Psoas muscle (tissue), 8 donors: ENCODE data around the gene ZNF554. TPM values are rescaled to one million over a fixed set of nuclear protein-coding genes. Genes with fewer than 3 reads are reported as not detected.

Experiments used
- ATAC-seq, 4 donors: fragments of 200-7000 bp; cut with Tn5 transposase; one replicate each; pipeline ENCODE4 v1.9.1; 2020; ENCODE audit warnings: moderate library complexity in 3 of 4, mild to moderate bottlenecking in 2 of 4
- DNase-seq, 2 donors: peaks; one replicate each; pipeline ENCODE4 v3.0.0-alpha.2; 2020
- H3K27ac ChIP-seq: fragments of 200-600 bp; one replicate; pipeline ENCODE4 v1.8.0; 2022
- H3K27me3 ChIP-seq, 3 donors: fragments of 200-600 bp in 1 of 3; one replicate each; pipeline versions ENCODE4 v1.6.1 to v1.8.0; 2013 to 2022; ENCODE audit warnings: low read length in 2 of 3, mild to moderate bottlenecking in 2 of 3, moderate library complexity in 1 of 3; ENCODE audit not compliant: insufficient read depth in 3 of 3
- H3K36me3 ChIP-seq, 2 donors: fragments of 200-600 bp in 1 of 2; one replicate each; pipeline versions ENCODE4 v1.6.1 to v1.8.0; 2013 to 2022; ENCODE audit warnings: low read depth in 1 of 2, mild to moderate bottlenecking in 1 of 2, moderate library complexity in 1 of 2; ENCODE audit not compliant: insufficient read depth in 1 of 2
- H3K4me1 ChIP-seq: fragments of 200-600 bp; one replicate; pipeline ENCODE4 v1.8.0; 2022
- H3K4me3 ChIP-seq: fragments of 200-600 bp; one replicate; pipeline ENCODE4 v1.8.0; 2022; ENCODE audit warnings: mild to moderate bottlenecking
- H3K9me3 ChIP-seq: fragments of 200-600 bp; one replicate; pipeline ENCODE4 v1.8.0; 2022
- CTCF ChIP-seq: fragments of 200-600 bp; IDR thresholded peaks from one replicate; pipeline ENCODE4 v1.8.0; 2022; ENCODE audit warnings: antibody characterized with exemption
- WGBS, 3 donors: extraction: QIAGEN DNeasy Blood & Tissue Kit; methylation state at CpG; one replicate each; pipeline versions ENCODE4 v1.1.6 to v1.1.7; 2013; 5-methylcytosine and 5-hydroxymethylcytosine counted together
- intact Hi-C, 2 donors: fragments of 100-400 bp; cut with DNase I; formaldehyde crosslinking; loops; one replicate each; pipeline versions ENCODE4 v1.11.0 to v1.14.2; 2022
- polyA plus RNA-seq, 3 donors: library from polyadenylated mRNA; stranded (reverse); fragments of 200-250 nt; gene quantifications; one replicate each; pipeline ENCODE4 v1.2.3, GENCODE V29; 2013
- total RNA-seq, 4 donors: library from RNA; stranded (reverse); fragmentation: NEBNext Ultra II Directional in 2 of 4; extraction: Animal tissue kit (Norgen Biotek cat#: 25700) in 2 of 4; gene quantifications; one replicate each; pipeline versions ENCODE4 v1.2.1 to v1.2.4, GENCODE V29; 2021 to 2023
- donor health status: healthy with polysubstance abuse.
- donor health status: DM: no; HTN: no; CAD: no; lungs with moderate emphysema.
- donor health status: Bipolar disorder and iron deficiency.
- donor health status: healthy.
- donor health status: DM: yes; HTN: yes; CAD: no.
- donor health status: DM: no; HTN: no; CAD: no.
- donor health status: DM: no; HTN: no; CAD: no.
- donor health status: DM: yes; HTN: yes; CAD: no.

The ZNF554 gene
- total and polyA plus RNA-seq, 7 donors: 1.8 to 6.5 (median 4.0) TPM

GRCh38 chr19:2850256-2850925 lies 30.7 kb downstream of the ZNF554 start:
- Histone ChIP-seq H3K27me3 (peaks cover 0 to 2% (median 0%) of the 10 kb centered on the region in 3 donors), H3K36me3 (peaks cover 23 to 43% of the 10 kb centered on the region in 2 donors), H3K4me3 (no peak overlapping the region), H3K27ac (no peak overlapping the region), H3K9me3 (peaks cover 63% of the 10 kb centered on the region), H3K4me1 (peaks cover 9% of the 10 kb centered on the region)
- DNase-seq (no peak), ATAC-seq (no peak)
- 72 to 78% (median 73%) methylated on average over 3 of the region's 3 CpGs for WGBS, 3 donors
- intact Hi-C loops: no loop called here
- no peak for TF ChIP-seq CTCF

- intact Hi-C loops: no loop called here
- DNase-seq (no peak), ATAC-seq (no peak)
- Histone ChIP-seq H3K36me3 (peaks cover 23 to 43% of the 10 kb centered on the region in 2 donors), H3K9me3 (peaks cover 84% of the 10 kb centered on the region), H3K4me1 (no peaks in the 10 kb centered on the region), H3K27me3 (peaks cover 0 to 2% (median 0%) of the 10 kb centered on the region in 3 donors), H3K27ac (no peak overlapping the region), H3K4me3 (no peak overlapping the region)
- TF ChIP-seq CTCF: no peak
- WGBS, 3 donors: 93 to 95% (median 94%) methylated on average over 10 of the region's 10 CpGs
Observed at GRCh38 chr19:2852598-2852997, 32.9 kb downstream of the ZNF554 start.

GRCh38 chr19:2853015-2853606 lies 33.4 kb downstream of the ZNF554 start:
- H3K36me3 ChIP-seq: peaks cover 23 to 43% of the 10 kb centered on the region in 2 donors
- intact Hi-C loops: no loop called here
- ATAC-seq: no peak

GRCh38 chr19:2854849-2855248 lies 35.2 kb downstream of the ZNF554 start:
- Histone ChIP-seq H3K9me3 (peaks cover 96% of the 10 kb centered on the region), H3K27me3 (no peaks in the 10 kb centered on the region), H3K36me3 (peaks cover 23 to 43% of the 10 kb centered on the region in 2 donors), H3K27ac (no peak overlapping the region), H3K4me3 (no peak overlapping the region), H3K4me1 (no peaks in the 10 kb centered on the region)
- no peak for DNase-seq
- intact Hi-C loops: no loop called here
- WGBS, 3 donors: 97 to 100% (median 99%) methylated on average over 3 of the region's 3 CpGs
- no peak for TF ChIP-seq CTCF
- ATAC-seq: no peak

More at GRCh38 chr19:2853015-2853606, 33.4 kb downstream of the ZNF554 start:
- Histone ChIP-seq H3K27me3 (peaks cover 0 to 2% (median 0%) of the 10 kb centered on the region in 3 donors), H3K4me3 (no peak overlapping the region), H3K9me3 (peaks cover 89% of the 10 kb centered on the region), H3K27ac (no peak overlapping the region), H3K4me1 (no peaks in the 10 kb centered on the region)
- no peak for TF ChIP-seq CTCF
- DNase-seq: no peak
- WGBS, 3 donors: 96 to 98% (median 98%) methylated on average over 11 of the region's 11 CpGs
